GM18511 (cell line): Measurements from ENCODE around the gene CNN2.

Experiments used
- ATAC-seq: cut with Tn5 transposase; IDR thresholded peaks from one replicate; pipeline ENCODE4 v1.9.1; 2021; ENCODE audit warnings: mild to moderate bottlenecking, moderate library complexity; ENCODE audit not compliant: unreplicated experiment

Gene CNN2

GRCh38 chr19:995051-995827 lies 31.2 kb upstream of the CNN2 start:
- ATAC-seq = no peak

DNA sequence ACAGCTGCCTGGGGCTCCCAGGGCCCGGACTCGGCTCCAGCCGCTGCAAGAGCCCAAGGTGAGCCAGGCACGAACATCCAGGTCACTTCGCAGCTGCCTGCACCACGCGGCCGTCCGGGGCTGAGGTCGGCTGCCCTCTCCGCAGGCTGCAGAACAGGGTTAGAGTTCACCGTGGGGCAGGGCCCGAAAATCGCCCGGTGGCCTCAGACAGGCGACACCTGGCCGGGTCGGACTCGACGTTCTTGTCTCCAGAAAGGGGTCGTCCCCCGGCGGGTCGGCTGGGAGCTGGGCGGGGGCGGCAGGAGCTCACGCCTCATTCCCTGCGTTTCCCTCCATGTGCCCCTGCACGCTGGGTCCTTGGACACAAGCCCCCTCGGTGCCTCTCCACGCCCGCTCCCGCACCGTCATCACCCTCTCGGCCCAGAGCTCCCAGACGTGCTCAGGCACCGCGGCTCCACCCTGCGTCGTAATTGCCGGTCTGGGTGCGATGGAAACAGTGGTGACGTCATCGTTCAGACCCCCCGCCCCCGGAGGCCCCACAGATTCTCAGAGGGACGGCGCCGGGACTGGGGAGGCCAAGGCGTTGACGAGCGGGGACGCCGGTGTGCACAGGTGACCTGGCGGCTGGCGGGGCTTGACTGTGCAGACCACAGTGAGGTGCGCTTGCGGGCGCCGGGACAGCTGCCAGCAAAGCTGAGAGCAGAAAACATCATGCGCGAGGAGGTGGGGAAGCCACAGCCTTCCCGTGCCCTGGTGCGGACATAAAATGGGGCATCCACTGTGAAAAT lies 30.2 kb upstream of the CNN2 start:
- no peak for ATAC-seq

- no peak for ATAC-seq
Observed at GRCh38 chr19:998064-998463, 28.3 kb upstream of the CNN2 start.

GRCh38 chr19:999379-999719 lies 27.1 kb upstream of the CNN2 start:
- ATAC-seq = no peak

DNA sequence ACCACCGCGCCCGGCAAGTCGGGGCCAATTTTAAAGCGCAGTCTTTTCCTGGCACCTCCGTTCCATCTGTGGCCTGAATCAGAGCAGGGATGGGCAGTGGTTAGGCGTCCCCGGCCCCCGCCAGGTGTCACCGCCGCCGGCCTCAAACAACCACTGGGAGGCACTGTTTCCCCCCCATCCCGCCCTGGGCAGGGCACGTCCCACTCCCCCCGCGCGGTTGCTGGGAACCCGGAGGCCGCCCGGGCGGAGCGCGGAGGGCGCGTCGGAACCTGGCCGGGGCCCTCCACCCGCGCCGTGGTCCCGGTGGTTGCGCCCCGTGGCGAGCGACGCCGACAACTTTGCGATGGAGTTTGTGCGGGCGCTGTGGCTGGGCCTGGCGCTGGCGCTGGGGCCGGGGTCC lies 26.3 kb upstream of the CNN2 start, which contains the start of gene GRIN3B:
TSS of gene GRIN3B (plus strand) at position 325 of the 400 bp plus-strand sequence. CDS start at position 344, 19 bp downstream.
- ATAC-seq = no peak

DNA sequence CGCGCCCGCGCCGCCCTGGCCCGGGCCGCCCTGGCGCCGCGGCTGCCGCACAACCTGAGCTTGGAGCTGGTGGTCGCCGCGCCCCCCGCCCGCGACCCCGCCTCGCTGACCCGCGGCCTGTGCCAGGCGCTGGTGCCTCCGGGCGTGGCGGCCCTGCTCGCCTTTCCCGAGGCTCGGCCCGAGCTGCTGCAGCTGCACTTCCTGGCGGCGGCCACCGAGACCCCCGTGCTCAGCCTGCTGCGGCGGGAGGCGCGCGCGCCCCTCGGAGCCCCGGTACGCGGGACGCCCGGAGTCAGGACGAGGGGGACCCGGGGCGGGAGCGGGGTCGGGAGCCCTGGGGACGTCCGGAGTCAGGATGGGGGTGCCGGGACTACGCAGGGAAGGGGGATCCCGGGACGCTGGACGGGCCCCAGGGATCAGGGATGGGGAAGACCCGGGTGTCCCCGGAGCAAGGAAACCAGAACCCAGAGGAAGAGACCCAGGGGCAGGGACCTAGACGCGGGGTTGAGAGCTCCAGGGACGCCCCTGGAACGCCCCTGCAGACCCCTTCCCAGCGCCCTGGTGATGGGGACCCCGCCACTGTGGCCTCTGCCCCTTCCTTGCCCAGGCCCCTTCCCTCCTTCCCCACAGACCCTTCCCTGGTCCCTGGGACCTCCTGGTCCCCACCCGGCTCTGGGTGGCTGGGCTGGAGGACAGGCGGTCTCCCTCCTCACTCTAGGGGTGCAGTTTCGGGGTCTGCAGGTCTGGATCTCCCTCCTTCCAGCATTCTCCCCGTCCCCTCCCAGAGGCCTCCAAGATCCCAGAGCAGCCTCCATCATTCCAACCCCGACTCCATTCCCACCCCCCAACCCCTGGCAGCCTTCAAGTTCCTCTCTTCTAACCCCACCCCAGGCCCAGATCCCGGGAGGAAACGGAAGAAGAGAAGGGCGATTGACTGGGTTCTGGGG lies 25.5 kb upstream of the CNN2 start:
- ATAC-seq = no peak

DNA sequence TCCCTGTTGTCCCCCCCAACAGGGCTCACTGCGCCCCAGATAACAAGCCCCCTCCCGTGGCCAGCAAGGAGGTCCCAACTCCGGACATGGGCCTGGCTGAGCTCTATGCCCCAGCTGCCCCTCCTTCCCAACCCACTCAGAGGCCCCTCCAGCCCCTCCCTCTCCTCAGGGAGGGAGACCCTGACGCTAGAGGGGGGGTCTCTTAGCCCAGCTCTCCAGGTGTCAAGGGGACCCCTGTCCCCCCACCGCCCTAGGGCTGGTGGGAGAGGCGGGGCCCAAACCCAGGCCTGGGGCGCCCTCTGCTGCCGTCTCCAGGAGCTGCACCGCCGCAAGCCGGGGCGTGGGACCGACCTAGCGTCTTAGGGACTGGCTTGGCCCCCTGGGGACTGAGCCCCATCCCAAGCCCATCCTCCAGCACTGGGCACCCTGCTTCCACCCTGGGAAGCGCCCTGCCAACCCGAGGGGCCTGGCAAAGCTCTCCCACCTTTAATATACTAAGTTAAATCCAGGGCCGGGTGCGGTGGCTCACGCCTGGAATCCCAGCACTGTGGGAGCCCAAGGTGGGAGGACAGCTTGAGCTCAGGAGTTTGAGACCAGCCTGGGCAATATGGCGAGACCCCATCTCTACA lies 24.8 kb upstream of the CNN2 start:
- ATAC-seq = no peak

GRCh38 chr19:1002600-1002999 lies 23.8 kb upstream of the CNN2 start:
- no peak for ATAC-seq

DNA sequence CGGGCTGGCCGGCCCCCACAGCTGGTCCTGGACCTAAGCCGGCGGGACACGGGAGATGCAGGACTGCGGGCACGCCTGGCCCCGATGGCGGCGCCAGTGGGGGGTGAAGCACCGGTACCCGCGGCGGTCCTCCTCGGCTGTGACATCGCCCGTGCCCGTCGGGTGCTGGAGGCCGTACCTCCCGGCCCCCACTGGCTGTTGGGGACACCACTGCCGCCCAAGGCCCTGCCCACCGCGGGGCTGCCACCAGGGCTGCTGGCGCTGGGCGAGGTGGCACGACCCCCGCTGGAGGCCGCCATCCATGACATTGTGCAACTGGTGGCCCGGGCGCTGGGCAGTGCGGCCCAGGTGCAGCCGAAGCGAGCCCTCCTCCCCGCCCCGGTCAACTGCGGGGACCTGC lies 23.1 kb upstream of the CNN2 start:
- no peak for ATAC-seq

DNA sequence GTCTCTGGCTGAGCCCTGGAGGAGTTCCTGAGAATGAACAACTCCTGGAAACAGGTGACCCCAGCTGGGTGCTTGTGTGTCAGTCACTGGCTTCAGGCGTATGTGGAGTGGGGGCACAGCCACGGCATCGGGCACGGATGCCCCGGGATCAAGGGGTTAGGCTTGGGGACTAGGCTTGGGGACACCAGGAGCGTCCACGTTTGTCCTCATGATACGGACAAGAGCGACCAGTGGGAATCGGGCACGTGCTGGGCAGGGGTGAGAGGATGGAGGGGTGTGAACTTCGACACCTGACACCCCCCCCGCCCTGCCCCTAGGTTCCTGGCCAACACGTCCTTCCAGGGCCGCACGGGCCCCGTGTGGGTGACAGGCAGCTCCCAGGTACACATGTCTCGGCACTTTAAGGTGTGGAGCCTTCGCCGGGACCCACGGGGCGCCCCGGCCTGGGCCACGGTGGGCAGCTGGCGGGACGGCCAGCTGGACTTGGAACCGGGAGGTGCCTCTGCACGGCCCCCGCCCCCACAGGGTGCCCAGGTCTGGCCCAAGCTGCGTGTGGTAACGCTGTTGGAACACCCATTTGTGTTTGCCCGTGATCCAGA lies 22.1 kb upstream of the CNN2 start:
- no peak for ATAC-seq

DNA sequence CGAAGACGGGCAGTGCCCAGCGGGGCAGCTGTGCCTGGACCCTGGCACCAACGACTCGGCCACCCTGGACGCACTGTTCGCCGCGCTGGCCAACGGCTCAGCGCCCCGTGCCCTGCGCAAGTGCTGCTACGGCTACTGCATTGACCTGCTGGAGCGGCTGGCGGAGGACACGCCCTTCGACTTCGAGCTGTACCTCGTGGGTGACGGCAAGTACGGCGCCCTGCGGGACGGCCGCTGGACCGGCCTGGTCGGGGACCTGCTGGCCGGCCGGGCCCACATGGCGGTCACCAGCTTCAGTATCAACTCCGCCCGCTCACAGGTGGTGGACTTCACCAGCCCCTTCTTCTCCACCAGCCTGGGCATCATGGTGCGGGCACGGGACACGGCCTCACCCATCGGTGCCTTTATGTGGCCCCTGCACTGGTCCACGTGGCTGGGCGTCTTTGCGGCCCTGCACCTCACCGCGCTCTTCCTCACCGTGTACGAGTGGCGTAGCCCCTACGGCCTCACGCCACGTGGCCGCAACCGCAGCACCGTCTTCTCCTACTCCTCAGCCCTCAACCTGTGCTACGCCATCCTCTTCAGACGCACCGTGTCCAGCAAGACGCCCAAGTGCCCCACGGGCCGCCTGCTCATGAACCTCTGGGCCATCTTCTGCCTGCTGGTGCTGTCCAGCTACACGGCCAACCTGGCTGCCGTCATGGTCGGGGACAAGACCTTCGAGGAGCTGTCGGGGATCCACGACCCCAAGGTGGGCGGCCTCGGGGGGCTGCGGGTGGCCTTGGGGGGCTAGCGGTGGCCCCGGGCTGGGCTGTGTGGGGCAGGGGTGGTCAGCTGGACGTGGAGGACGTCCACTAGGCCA lies 21.4 kb upstream of the CNN2 start:
- no peak for ATAC-seq

GRCh38 chr19:1006711-1007398 lies 19.6 kb upstream of the CNN2 start:
- ATAC-seq = no peak

DNA sequence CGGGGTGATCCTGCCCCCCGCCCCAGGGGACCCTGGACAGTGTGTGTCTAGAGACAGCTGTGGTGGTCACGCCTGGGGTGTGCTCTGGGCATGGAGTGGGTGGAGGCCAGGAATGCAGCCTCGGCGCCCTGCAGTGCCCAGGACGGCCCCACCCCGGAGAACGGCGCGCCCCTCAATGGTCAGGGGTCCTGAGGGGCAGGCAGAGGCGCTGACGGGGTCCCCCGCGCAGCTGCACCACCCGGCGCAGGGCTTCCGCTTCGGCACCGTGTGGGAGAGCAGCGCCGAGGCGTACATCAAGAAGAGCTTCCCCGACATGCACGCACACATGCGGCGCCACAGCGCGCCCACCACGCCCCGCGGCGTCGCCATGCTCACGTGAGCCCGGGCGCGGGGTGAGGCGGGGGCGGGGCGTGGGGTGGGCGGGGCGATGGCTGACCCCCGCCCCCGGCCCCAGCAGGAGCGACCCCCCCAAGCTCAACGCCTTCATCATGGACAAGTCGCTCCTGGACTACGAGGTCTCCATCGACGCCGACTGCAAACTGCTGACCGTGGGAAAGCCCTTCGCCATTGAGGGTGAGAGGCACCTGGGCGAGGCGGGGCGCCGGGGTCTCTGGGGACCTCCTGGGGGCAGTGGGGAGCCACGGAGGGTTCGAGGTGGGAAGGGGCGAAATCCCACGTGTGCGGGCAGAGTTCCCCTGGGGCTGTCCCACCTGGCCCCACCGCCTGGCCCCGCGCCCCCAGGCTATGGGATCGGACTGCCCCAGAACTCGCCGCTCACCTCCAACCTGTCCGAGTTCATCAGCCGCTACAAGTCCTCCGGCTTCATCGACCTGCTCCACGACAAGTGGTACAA lies 18.8 kb upstream of the CNN2 start:
- no peak for ATAC-seq

DNA sequence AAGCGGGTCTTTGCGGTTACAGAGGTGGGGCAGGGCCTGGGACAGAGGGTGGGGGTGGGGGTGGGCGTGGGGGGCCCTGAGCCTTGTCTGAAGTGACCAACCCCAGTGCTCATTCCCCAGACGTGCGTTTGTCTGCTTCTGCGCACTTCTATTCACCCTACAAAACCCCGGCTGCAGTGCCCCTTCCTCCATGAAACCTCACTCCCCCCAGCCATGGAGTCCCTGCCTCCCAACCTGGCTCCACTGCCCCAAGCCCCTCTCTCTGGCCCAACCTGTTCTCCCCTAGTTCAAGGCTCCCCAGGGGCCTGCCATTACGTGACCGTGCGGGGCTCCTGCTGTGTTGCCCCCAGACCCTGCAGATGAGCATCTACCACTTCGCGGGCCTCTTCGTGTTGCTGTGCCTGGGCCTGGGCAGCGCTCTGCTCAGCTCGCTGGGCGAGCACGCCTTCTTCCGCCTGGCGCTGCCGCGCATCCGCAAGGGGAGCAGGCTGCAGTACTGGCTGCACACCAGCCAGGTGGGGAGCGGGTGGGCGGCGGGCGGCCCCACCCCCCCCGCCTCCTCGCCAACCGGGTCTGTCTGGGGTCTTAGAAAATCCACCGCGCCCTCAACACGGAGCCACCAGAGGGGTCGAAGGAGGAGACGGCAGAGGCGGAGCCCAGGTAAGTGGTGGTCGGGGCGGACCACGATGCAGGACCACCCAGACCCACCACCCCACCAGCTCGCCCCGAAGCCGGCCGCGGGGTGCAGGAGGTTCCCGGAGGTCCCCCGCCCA lies 18.0 kb upstream of the CNN2 start:
- ATAC-seq = no peak

DNA sequence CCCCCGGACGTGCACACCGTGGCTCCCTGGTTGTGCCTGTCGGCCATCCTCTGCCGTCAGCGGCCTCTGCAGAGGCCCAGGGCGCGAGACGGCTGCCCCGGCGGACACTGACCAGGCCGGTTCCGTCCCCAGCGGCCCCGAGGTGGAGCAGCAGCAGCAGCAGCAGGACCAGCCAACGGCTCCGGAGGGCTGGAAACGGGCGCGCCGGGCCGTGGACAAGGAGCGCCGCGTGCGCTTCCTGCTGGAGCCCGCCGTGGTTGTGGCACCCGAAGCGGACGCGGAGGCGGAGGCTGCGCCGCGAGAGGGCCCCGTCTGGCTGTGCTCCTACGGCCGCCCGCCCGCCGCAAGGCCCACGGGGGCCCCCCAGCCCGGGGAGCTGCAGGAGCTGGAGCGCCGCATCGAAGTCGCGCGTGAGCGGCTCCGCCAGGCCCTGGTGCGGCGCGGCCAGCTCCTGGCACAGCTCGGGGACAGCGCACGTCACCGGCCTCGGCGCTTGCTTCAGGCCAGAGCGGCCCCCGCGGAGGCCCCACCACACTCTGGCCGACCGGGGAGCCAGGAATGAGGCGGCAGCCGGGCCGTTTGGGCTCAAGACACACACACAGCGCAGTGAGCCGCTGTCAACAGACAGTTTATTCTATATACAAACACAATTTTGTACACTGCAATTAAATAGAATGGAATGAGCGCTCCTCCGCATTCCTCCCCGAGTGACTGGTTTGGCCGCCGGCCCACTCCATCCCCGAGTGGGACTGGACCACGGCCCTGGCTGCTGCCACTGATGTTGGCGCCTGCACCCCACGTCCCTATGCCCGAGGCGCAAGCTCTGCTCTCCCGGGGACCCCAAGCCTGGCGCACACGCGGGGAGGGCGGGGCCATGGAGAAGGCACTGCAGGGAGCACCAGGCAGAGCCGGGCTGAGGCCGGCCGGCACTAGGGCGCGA lies 17.1 kb upstream of the CNN2 start:
- ATAC-seq = no peak

GRCh38 chr19:1009981-1010538 lies 16.3 kb upstream of the CNN2 start:
- no peak for ATAC-seq
